ENCODE results near the gene SESTD1.

DNA sequence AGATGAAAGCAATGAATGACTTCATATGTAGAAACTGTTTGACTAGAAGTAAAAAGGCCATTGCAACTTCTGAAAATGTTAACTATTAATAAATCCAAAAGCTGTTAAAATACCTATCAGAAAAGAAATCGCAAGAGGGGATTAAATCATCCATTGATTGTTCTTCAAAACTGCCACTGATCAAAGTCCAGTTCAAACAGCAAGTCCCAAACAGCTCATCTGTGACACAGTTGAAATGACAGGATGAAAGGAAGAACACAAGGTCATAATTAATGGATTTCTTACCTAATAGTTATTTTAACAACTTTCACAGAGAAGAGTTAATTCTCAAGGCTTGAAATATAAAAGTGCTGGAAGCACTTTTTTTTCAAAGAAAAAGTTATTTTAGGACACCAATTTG, 90.4 kb downstream of the SESTD1 start:
- TF ChIP-seq, protein P1, sequence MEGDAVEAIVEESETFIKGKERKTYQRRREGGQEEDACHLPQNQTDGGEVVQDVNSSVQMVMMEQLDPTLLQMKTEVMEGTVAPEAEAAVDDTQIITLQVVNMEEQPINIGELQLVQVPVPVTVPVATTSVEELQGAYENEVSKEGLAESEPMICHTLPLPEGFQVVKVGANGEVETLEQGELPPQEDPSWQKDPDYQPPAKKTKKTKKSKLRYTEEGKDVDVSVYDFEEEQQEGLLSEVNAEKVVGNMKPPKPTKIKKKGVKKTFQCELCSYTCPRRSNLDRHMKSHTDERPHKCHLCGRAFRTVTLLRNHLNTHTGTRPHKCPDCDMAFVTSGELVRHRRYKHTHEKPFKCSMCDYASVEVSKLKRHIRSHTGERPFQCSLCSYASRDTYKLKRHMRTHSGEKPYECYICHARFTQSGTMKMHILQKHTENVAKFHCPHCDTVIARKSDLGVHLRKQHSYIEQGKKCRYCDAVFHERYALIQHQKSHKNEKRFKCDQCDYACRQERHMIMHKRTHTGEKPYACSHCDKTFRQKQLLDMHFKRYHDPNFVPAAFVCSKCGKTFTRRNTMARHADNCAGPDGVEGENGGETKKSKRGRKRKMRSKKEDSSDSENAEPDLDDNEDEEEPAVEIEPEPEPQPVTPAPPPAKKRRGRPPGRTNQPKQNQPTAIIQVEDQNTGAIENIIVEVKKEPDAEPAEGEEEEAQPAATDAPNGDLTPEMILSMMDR (IDR thresholded peaks at IDR 0.05) = no peak
- no peak for TF ChIP-seq POLR2A (IDR thresholded peaks at IDR 0.05)

Measured in prostate gland (tissue), 2 donors.